Caki2 (cell line): ENCODE data around the gene MAP2K1. TPM values are rescaled to one million over a fixed set of nuclear protein-coding genes. Genes with fewer than 3 reads are reported as not detected.
"Not testable (repeated sequence)": the region's sequence is repeated elsewhere in the genome, so short reads cannot be mapped to it uniquely, and the experiment has no call there.

Experiments used
- DNase-seq: peaks from one replicate; pipeline ENCODE4 v3.0.0-alpha.2; 2015; ENCODE audit warnings: low read depth
- in situ Hi-C: cut with HindIII; loops from 2 replicates; pipeline ENCODE4 v1.10.0; 2016; ENCODE audit warnings: low sequenced_read_pairs, low pct_unique_long_range_greater_than_20kb, mixed read lengths
- total RNA-seq: library from RNA; depleted of rRNA; stranded (reverse); fragments of >200 nt; shearing (Covaris generic); gene quantifications from 2 replicates; pipeline ENCODE4 v1.2.3, GENCODE V29; 2014; ENCODE audit warnings: low replicate concordance

MAP2K1 gene
- total RNA-seq, 1 experiment from 2014 or later: 10.0 TPM

GRCh38 chr15:66459818-66460615 is 73.3 kb downstream of the MAP2K1 start:
- DNase-seq: no peak
- in situ Hi-C loops: no loop called here

GRCh38 chr15:66461294-66461693 is 74.6 kb downstream of the MAP2K1 start:
- in situ Hi-C loops, DNase-seq: not testable (repeated sequence)

GRCh38 chr15:66461917-66462316 is 75.2 kb downstream of the MAP2K1 start:
- no peak for DNase-seq
- in situ Hi-C loops: no loop called here

DNA sequence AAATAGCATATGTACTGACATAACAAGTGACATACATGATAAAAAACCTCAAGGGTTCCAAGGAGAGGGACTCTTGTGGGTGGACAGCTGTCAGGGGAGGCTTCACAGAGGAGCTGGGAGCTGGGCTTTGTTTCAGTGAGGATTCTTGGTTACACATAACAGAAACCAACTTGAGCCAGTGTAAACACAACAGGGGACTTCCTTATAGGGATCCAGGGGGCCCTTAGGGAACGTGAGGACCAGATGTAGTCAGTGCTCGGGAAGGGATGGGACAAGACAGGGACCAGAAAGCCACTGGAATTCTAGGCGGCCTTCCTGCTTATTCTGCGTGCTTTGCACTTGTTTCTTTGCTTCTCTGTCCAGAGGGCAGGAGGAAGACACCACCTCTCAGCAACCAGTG is 75.9 kb downstream of the MAP2K1 start:
- in situ Hi-C loops: no loop called here
- DNase-seq: no peak

DNA sequence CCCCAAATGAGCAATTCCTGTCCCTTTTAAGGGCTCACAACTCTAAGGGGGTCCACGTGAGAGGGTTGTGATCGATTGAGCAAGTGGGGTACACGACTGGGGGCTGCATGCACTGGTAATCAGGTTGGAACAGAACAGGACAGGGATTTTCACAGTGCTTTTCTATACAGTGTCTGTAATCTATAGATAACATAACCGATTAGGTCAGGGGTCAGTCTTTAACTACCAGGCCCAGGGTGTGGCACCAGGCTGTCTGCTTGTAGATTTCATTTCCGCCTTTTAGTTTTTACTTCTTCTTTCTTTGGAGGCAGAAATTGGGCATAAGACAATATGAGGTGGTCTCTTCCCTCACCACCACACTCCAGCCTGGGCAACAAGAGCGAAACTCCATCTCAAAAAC is 78.6 kb downstream of the MAP2K1 start:
- DNase-seq, in situ Hi-C loops: not testable (repeated sequence)

- in situ Hi-C loops: not testable (repeated sequence)
Measured at GRCh38 chr15:66467162-66468040, 80.7 kb downstream of the MAP2K1 start.

DNA sequence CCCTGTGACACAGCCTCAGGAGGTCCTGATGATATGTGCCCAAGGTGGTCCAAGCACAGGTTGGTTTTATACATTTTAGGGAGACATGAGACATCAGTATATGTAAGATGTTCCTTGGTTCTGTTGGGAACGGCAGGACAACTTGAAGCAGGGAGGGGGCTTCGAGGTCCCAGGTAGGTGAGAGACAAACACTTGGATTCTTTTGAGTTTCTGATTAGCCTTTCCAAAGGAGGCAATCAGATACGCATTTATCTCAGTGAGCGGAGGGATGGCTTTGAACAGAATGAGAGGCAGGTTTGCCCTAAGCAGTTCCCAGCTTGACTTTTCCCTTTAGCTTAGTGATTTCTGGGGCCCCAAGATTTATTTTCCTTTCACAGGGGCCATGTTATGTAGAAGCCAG is 84.1 kb downstream of the MAP2K1 start:
- DNase-seq, in situ Hi-C loops: not testable (repeated sequence)

More at GRCh38 chr15:66467162-66468040, 80.7 kb downstream of the MAP2K1 start:
- DNase-seq: not testable (repeated sequence)

GRCh38 chr15:66472176-66472999 is 85.7 kb downstream of the MAP2K1 start:
- in situ Hi-C loops: no loop called here
- DNase-seq: peak; percentile 67

- in situ Hi-C loops: no loop called here
- no peak for DNase-seq
Measured at GRCh38 chr15:66474135-66474534, 87.4 kb downstream of the MAP2K1 start.

DNA sequence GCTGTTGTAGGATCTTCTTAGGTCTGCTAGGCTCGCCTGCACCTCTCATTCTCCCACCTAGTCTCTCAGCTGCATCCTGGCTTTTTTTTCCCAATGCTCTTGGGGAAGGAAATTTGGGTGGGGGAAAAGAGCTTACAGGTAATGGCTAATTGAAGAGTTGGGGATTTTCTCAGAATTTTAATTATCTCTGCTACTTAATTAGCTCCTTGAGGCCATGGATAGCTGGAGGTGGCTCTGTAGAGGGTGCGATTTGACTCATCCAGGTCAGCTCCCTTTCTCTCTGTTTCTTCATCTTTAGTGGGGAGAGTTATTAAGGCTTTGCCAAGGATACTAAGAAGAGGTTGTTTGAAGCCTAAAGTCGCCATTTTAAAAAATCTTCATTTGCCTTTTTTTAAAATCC is 88.3 kb downstream of the MAP2K1 start:
- no peak for DNase-seq
- in situ Hi-C loops: no loop called here

GRCh38 chr15:66476535-66476934 is 89.8 kb downstream of the MAP2K1 start:
- in situ Hi-C loops: no loop called here
- DNase-seq: no peak

DNA sequence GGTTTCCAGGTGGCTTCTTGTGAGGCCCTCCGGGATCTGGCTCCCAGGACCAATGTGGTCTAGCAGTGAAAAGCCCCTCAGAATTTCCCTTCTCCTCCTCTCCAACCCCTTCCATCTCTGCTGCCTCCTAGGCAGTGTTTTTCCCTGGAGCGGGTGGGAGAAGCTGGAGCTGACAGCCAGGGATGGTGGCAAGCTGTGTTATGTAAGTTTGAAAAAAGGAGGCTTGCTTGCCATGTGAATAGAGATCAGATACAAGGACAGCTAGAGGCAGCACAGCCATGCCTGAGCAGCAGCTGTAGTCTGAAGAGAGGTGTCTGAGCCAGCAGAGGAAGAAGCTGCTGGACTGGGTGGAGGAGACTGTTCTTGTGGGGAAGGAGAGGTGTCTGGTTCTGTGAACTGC is 90.3 kb downstream of the MAP2K1 start:
- no peak for DNase-seq
- in situ Hi-C loops: no loop called here

GRCh38 chr15:66480267-66480666 is 93.6 kb downstream of the MAP2K1 start:
- no peak for DNase-seq
- in situ Hi-C loops: no loop called here

GRCh38 chr15:66481107-66481856 is 94.6 kb downstream of the MAP2K1 start:
- no peak for DNase-seq
- in situ Hi-C loops: no loop called here

DNA sequence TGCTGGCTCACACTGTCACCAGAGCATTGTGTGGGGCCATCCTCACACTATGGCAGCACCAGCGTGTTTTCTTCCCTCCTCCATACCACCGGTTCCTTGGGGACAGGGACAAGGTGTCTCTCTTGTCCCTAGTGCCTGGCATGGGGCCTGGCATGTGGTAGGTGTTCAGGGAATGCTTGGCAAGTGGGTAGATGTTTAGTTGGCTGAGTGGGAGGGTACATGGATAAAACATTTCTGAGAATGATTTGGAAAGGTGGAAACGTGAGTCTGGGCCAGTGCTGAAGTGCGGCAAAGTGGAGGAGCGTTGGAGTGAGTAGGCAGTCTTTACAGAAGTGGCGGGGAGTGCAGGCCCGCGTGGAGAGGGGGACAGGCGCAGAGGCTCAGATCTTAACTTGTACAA is 95.8 kb downstream of the MAP2K1 start:
- in situ Hi-C loops: no loop called here
- DNase-seq: no peak

DNA sequence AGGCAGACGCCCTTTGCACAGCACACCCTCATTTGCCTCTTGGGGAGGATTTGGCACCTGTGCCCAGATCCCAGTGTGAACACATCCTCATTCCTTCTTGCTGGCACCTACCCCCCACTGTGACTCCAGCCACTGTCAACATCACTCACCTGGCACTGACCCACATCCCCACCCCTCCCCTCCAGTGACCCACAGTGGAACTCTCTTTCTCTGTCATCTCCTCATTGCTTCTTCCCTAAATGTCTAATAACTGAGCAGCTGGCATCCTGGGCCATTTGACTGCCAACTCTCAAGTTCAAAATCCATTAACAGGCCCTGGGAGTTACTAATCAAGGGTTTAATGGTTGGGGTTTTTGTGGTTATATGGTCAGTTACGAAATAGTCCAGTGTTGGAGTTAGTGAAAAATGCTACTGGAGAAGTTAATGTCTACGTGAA is 96.4 kb downstream of the MAP2K1 start:
- in situ Hi-C loops: no loop called here
- peak; percentile 51 for DNase-seq

- in situ Hi-C loops: no loop called here
- DNase-seq: no peak
Measured at GRCh38 chr15:66484539-66485112, 97.9 kb downstream of the MAP2K1 start.
